LNCaP clone FGC (cell line): Measurements from ENCODE around the gene B4GALNT3.

ENCODE experiments used
- DNase-seq: peaks from one replicate; pipeline ENCODE4 v3.0.0-alpha.2; 2011; ENCODE audit warnings: low read depth
- H3K4me3 ChIP-seq: 2 replicates; pipeline ENCODE4 v1.5.1; 2011; ENCODE audit warnings: mild to moderate bottlenecking, low read depth, low read length, control low read depth
- CTCF ChIP-seq: IDR thresholded peaks from 2 replicates; pipeline ENCODE4 v1.5.1; 2012; ENCODE audit warnings: mild to moderate bottlenecking; ENCODE audit not compliant: control insufficient read depth, insufficient read depth; ENCODE audit errors: extremely low read depth

B4GALNT3 gene

GRCh38 chr12:467591-467990 is 7.9 kb downstream of the B4GALNT3 start:
- TF ChIP-seq CTCF: no peak
- no peak overlapping the region for H3K4me3 ChIP-seq
- DNase-seq: no peak

GRCh38 chr12:468671-469389 is 9.1 kb downstream of the B4GALNT3 start:
- no peak for DNase-seq
- no peak overlapping the region for H3K4me3 ChIP-seq
- TF ChIP-seq CTCF: no peak

DNA sequence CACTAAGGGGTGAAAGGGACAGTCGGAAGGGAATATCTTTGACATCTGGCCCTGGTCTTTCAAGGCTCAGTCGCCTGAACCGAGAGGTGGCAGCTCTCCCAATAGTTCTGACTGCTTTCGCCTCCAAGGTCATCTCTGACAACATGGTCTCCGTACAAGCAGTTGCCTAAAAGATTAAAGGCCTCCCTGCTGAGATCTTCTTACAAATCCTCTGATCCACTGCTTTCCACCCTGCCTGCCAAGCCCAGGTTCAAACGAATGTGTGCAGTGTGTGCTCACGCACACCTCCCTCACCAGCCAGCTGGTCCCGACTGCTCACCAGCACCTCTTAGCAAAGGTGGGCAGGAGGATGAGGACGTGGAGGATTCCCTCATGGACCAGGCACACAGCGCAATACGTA is 10.4 kb downstream of the B4GALNT3 start:
- no peak for TF ChIP-seq CTCF
- no peak overlapping the region for H3K4me3 ChIP-seq
- DNase-seq: no peak

DNA sequence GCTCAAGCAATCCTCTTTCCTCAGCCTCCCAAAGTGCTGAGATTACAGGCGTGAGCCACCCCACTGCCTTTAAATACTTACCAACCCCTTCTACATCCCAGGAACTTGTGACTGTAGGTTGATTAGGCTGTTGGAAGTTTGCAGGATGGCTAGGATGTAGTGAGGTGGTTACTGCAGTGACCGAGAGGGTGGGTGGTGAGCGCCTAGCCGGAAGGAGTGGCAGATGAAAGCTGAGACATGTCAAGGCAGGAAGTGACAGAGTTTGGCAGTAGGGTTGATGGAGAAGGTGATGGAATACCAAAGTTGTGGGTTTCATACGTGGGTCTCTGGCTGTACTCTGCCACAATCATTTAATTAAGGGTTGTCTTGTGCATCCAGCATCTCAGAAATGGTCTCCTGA is 13.5 kb downstream of the B4GALNT3 start:
- no peak overlapping the region for H3K4me3 ChIP-seq
- no peak for DNase-seq
- no peak for TF ChIP-seq CTCF

DNA sequence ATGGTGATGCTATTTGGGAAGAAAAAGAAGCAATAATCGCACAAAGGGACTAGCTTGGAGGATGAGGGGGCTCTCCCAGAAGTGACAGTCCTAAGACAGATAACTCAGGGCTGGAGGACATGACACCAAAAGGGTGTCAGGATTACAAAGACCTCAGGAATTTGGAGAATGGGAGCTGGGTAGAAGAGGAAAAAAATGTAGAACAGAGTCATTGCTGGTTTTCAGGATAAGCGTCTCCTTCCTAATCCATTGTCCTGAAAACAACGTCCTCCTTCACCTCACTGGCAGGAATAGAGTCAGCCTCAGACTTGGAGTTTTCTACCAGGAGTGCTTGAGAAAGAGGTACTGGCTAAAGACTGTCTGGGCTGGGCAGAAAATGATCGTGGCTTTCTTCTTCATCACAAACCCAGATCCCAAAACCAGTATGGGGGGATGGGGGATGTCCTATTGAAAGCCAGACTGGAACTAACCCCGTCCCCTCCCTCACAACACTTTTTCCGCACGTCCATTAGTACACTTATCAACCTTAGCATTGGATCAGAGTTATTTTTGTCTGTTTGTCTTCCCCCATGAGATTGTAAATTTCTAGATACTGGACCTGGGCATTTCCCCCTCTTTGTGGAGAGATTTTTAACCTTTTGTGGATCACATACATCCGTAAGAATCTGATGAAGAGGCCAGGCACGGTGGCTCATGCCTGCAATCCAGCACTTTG is 14.3 kb downstream of the B4GALNT3 start:
- TF ChIP-seq CTCF: no peak
- DNase-seq: no peak
- no peak overlapping the region for H3K4me3 ChIP-seq

- no peak overlapping the region for H3K4me3 ChIP-seq
- TF ChIP-seq CTCF: no peak
- no peak for DNase-seq
These were observed 15.5 kb downstream of the B4GALNT3 start for GRCh38 chr12:475286-475685.

DNA sequence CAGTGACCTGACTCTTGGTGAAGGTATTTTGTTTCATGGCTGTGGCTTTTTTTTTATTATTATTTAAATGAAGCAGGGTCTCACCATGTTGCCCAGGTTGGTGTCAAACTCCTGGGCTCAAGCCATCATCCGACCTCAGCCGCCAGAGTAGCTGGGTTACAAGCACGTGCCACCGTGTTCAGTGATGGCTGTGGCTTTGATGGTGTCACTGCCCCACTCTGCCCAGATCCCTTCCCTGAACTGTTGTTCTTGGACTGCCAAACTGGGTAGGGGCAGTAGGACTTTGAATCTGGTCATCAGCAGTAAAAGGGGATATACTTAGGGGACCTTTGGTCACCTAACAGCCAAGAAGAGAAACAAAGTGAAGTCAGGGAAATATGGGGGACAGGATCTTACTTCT is 19.4 kb downstream of the B4GALNT3 start:
- TF ChIP-seq CTCF: no peak
- no peak overlapping the region for H3K4me3 ChIP-seq
- no peak for DNase-seq
